ENCODE data around the gene SUGCT. TPM values are rescaled to one million over a fixed set of nuclear protein-coding genes. Genes with fewer than 3 reads are reported as not detected.

Gene SUGCT
- total RNA-seq, 1 donor from 2014 or later, result 7.1 TPM

DNA sequence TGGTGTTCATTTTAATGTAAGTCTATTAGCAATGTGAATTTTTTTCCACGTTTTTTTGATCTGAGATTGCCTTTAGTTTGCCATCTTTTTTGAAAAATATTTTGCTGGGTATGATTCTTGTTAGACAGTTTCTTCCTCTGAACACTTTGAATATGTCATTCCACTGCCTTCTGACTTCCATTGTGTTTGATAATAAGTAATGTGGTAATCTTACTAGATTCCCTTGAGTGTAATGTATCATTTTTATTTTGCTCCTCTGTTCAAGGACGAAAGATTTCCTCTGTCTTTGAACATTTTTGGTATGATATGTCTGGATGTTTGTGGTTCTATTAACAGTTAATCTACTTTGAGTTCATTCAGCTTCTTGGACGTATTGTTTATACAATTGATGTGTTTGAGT, 371.4 kb downstream of the SUGCT start:
- Mint-ChIP-seq H3K27me3 (no peaks in the 10 kb centered on the region), H3K9me3 (peaks cover 5% of the 10 kb centered on the region), H3K36me3 (peaks cover 4% of the 10 kb centered on the region), H3K27ac (no peak overlapping the region), H3K4me3 (no peak overlapping the region), H3K4me1 (ENCODE audit: unreplicated experiment) (no peaks in the 10 kb centered on the region)
- DNase-seq (ENCODE audit: extremely low spot score, unreplicated experiment), result no peak
- no peak for TF ChIP-seq CTCF (conservative IDR thresholded peaks at IDR 0.05)

GRCh38 chr7:40507166-40507565, 372.4 kb downstream of the SUGCT start:
- Mint-ChIP-seq H3K27me3 (no peaks in the 10 kb centered on the region), H3K36me3 (peaks cover 4% of the 10 kb centered on the region), H3K4me3 (no peak overlapping the region), H3K4me1 (ENCODE audit: unreplicated experiment) (no peaks in the 10 kb centered on the region), H3K27ac (no peak overlapping the region), H3K9me3 (peaks cover 5% of the 10 kb centered on the region)
- no peak for DNase-seq (ENCODE audit: extremely low spot score, unreplicated experiment)
- peak; percentile 25 for TF ChIP-seq CTCF (conservative IDR thresholded peaks at IDR 0.05)

GRCh38 chr7:40509287-40509996, 374.6 kb downstream of the SUGCT start:
- H3K4me1 Mint-ChIP-seq (ENCODE audit: unreplicated experiment), result no peaks in the 10 kb centered on the region
- TF ChIP-seq CTCF (conservative IDR thresholded peaks at IDR 0.05), result no peak
- H3K36me3 Mint-ChIP-seq, result peaks cover 4% of the 10 kb centered on the region
- H3K4me3 Mint-ChIP-seq, result no peak overlapping the region
- H3K9me3 Mint-ChIP-seq, result peaks cover 5% of the 10 kb centered on the region
- H3K27me3 Mint-ChIP-seq, result no peaks in the 10 kb centered on the region
- H3K27ac Mint-ChIP-seq, result no peak overlapping the region
- no peak for DNase-seq (ENCODE audit: extremely low spot score, unreplicated experiment)

- Mint-ChIP-seq H3K4me1 (ENCODE audit: unreplicated experiment) (no peaks in the 10 kb centered on the region), H3K27ac (no peak overlapping the region), H3K27me3 (no peaks in the 10 kb centered on the region), H3K36me3 (peaks cover 3% of the 10 kb centered on the region), H3K9me3 (no peaks in the 10 kb centered on the region), H3K4me3 (no peak overlapping the region)
- no peak for DNase-seq (ENCODE audit: extremely low spot score, unreplicated experiment)
- no peak for TF ChIP-seq CTCF (conservative IDR thresholded peaks at IDR 0.05)
These were observed 381.6 kb downstream of the SUGCT start for GRCh38 chr7:40516376-40516775.

DNA sequence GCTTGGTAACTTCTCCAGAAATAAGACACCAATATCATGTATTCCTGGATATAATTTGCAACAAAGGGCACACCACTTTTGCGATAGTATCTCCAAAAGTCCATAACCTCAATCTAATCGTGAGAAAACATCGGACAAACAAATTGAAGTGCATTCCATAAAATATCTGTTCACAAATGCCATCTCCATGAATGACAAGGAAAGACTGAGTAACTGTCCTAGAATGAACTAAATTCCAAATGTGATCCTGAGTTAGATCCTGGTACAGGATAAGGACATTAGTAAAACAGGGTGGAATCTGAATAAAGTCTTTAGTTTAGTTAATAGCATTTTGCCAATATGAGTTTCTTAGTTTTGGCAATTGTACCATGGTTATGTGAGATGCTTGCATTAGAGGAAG, 384.2 kb downstream of the SUGCT start:
- Mint-ChIP-seq H3K4me3 (no peak overlapping the region), H3K9me3 (no peaks in the 10 kb centered on the region)

More for the DNA sequence above, 384.2 kb downstream of the SUGCT start:
- Mint-ChIP-seq H3K4me1 (ENCODE audit: unreplicated experiment) (no peaks in the 10 kb centered on the region), H3K27me3 (no peaks in the 10 kb centered on the region), H3K27ac (no peak overlapping the region), H3K36me3 (peaks cover 3% of the 10 kb centered on the region)
- no peak for DNase-seq (ENCODE audit: extremely low spot score, unreplicated experiment)
- TF ChIP-seq CTCF (conservative IDR thresholded peaks at IDR 0.05), result no peak

Measured in type B pancreatic cell (in vitro differentiated cells).